NCI-H2107 treated with DMSO at 0.1 percent for 48 hours (cell line): ENCODE data around the gene VPS54.

Source experiments
- DNase-seq: peaks from one replicate; lab custom pipeline; 2025; ENCODE audit not compliant: unreplicated experiment; lab: John Stamatoyannopoulos, UW

VPS54 gene

DNA sequence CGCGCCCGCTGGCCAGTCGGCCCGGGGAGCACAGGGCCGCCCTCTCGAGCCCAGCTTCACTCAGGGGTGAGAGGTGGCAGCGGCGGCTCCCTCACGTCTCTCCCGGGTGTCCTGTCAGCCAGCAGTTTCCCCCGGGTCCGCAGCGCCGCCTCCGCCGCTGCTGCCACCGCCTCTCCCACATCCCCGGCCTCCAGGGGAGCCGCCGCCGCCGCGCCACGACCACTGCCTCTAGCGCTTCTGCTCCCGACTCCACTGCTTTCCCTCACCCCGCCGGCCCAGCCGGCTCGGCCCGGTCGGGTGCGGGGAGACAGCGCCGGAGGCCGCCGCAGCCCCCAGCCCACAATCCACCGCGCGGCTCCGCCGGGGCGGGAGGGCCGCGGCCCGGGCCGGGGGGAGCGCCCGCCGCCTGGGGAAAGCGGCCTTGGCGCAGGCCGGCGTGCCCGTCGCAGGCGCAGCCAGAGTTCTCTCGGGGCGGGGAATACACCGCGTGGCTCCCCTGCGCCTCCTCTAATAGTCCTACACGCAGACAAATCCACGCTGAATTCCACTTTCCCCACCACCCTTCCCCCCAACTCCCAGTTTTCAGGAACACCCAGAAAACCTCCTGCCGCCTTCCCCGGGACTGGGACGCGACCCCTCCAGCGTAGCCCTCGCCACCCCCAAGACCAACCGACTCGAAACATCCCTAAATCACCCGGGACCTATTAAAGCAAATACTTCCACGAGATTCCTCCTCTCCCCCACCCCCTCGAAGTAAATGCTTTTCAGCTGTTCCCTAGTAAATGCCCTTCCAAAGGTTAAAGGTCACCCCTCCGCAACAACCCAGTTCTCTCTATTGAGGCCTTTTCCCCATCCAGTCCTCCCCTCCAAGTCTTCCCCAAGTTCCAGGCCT, at the start of gene VPS54:
Gene VPS54, minus strand, starts transcription at position 346 of the 892 bp plus-strand sequence. CDS start 35,429 bp downstream, outside the sequence.
- no peak for DNase-seq

GRCh38 chr2:64067326-64067725, 48.1 kb upstream of the VPS54 start:
- DNase-seq: no peak

DNA sequence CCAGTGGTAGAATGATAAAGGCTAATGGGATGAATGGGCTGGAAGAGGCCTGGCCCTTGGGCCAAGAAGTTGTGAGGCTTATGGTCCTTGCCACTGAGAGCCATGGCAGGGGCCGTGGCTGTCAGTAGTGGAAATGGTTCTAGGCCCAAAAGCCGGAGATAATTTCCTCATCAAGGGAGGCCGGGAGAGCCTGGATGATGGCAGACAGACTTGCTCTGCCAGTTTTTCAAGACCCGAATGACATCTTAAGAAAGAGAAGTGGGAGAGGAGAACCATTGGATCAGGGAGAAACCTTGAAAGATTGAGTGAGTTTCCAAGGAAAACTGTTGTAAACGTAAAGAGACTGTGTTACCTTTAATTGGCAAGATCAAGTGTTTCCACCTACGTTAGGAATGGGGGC, 46.3 kb upstream of the VPS54 start:
- DNase-seq: no peak

DNA sequence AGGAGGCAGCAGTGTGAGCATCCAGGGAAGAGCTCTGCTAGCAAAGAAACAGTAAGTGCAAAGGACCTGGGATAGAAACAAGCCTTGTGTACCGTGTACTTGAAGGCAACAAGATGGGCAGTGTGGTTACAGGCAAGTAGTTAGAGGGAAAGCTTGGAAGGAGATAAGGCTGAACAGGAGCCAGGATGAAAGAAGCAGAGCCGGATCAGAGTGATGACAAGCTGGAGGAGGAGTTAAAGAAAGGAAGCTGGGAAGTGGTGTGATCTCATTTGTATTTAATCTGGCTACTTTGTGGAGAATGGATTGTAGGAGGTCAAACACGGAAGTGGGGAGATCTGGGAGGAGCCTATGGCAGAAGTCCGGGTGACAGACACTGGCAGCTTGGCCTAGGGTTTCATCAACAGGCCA, 44.7 kb upstream of the VPS54 start:
- no peak for DNase-seq

DNA sequence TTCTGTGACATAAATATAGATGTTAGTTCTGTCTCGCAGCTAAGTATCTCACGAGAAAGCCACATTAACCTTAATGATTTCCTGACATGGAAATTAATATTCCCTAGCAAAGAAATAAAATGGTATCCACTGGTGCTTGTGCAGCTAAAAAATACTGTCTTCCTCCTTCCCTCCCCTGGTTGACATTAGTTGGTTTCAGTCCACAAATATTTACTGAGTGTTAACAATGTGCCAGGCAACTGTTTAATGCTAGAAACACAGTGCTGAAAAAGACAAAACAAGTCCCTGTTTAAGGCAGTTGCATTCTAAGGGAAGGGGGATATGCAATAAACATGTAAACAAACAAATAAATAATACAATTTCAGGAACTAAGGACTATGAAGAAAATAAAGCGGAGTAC, 44.2 kb upstream of the VPS54 start:
- DNase-seq: no peak

- DNase-seq: no peak
These were observed 43.6 kb upstream of the VPS54 start for GRCh38 chr2:64062840-64063239.

DNA sequence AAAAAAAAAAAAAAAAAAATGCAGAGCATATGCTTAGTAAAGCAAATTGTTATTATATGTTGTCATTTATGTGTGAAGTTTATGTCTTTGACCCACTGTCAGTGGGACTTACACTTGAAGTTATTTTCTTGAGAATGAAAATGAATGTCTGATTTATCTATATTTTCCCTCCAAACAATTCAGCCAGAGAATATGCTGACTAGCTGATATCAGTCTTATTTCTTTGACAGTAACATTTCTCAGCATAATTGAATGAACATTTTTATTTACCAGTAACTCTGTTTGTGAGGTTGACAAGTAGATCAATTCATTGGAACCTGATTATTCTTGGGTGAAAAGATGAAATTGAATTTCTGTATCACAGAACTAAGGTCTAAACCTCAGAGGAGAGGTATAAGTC, 40.0 kb upstream of the VPS54 start:
- no peak for DNase-seq

DNA sequence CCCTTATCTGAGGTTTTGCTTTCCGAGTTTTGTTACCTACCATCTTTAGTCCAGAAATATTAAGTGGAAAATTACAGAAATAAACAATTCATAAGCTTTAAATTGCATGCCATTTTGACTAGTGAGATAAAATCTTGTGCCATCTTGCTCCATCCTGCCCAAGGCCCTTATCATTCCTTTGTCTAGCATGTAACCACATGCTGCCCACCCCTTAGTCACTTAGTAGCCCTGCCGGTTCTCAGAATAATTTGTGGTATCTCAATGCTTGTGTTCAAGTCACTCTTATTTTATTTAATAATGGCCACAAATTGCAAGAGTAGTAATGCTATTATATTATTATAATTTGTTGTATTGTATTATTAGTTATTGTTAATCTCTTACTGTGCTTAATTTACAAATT, 36.8 kb upstream of the VPS54 start:
- DNase-seq: no peak

DNA sequence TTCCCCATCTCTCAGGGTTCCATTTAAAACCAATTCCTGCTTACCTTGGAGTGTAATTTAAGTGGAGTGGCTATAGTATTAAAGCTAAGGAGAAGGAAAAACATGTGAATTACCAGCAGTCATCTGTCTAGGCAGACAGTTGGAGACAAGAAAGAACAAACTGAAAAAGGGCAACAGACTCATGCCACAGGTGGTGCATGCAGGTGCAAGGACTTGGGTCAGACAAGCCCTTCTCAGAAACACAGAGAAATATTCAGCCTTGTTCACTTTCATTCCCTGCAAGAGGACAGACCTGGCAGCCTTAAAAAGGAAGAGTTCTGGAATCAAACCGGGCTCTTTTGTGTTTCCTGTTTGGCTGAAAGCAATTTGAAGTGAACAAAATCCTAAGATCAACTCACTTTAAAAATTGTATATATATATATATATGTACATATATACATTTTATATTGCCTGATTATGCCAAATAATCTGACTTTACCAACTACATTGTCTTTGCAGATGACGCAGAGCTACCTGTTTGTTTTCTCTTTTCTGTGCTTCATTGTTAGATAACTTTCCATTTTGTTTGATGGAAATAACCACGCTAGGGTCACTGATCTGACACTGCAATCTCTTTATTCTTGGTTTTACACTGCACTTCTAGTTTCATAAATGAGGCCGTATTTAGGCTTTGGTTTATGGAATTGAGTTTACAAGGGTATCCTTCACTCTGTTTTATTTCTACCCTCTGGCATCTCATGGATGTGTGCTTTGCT, 35.1 kb upstream of the VPS54 start:
- peak; percentile 39 for DNase-seq

GRCh38 chr2:64052463-64053241, 33.4 kb upstream of the VPS54 start:
- no peak for DNase-seq

GRCh38 chr2:64049633-64050220, 30.5 kb upstream of the VPS54 start:
- peak; percentile 86 for DNase-seq

GRCh38 chr2:64045938-64046337, 26.7 kb upstream of the VPS54 start:
- DNase-seq: no peak

DNA sequence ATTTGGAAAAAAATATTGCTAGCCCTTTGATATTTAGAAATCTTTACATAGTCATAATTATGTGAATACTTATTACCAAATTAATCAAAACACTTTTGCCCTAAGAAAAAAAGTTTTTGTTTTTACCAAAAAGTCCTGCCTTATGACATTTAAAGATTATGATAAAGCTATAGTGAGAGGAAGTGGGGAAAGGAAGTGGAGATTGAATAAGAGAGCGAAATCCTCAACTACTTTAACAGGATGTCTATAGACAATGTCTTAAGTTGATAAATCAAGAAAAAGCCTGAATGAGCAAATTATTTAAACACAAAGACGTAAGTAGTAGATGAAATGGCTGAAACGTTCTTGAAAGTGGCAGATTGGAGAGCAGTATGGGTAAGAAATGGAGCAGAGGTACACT, 20.9 kb upstream of the VPS54 start:
- DNase-seq: no peak

DNA sequence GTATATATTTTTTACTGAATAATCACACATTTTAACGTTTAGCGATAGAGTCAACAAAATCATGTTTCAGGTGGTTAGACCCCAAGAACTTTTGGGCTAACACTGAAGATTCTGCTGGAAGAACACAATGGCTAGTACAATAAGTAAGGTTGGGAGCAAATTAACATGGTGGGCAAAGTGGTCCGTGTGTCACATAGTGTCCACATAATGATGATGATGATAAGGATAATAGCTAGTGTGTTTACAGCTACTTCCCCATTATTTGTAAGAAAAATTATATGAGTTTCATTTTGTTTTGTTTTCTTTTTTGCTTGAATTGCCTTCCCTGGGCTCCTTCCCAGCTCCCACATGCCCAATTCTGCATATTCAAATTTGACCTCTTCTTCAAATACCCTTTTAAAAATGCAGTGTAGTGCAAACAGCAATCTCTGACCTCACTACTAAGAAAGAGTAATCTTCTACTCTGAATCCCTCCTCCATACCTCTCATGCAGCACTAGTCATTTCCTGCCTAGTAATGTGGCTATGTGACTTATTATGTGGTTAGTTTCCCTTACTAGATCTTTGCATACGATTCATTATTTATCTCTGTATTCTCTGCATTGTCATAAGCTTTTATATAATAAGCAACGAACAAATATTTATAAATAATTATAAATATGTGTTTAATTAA, 16.9 kb upstream of the VPS54 start:
- DNase-seq: peak; percentile 47

- DNase-seq: peak; percentile 62
These were observed 16.1 kb upstream of the VPS54 start for GRCh38 chr2:64035072-64035942.

- DNase-seq: peak; percentile 75
These were observed 10.0 kb upstream of the VPS54 start for GRCh38 chr2:64029116-64029665.

- no peak for DNase-seq
These were observed 6.5 kb upstream of the VPS54 start for GRCh38 chr2:64025741-64026140.

- no peak for DNase-seq
These were observed 5.2 kb upstream of the VPS54 start for GRCh38 chr2:64024259-64024949.
